Stomach smooth muscle (tissue), 2 donors: ENCODE measurements around the gene NOD1.

ENCODE experiments used
- H3K27ac ChIP-seq: one replicate; pipeline ENCODE4 v1.7.0; 2013; ENCODE audit warnings: mild to moderate bottlenecking, low read length, inconsistent platforms
- H3K27me3 ChIP-seq, 2 donors: one replicate each; pipeline ENCODE4 v1.7.0; 2013; ENCODE audit warnings: low read length in 2 of 2; ENCODE audit not compliant: insufficient read depth in 2 of 2, control insufficient read depth in 1 of 2
- H3K36me3 ChIP-seq, 2 donors: one replicate each; pipeline ENCODE4 v1.7.0; 2013; ENCODE audit warnings: low read length in 2 of 2; ENCODE audit not compliant: control insufficient read depth in 2 of 2, insufficient read depth in 2 of 2
- H3K4me1 ChIP-seq: one replicate; pipeline ENCODE4 v1.7.0; 2013; ENCODE audit warnings: low read length; ENCODE audit not compliant: control insufficient read depth, insufficient read depth
- H3K4me3 ChIP-seq, 2 donors: one replicate each; pipeline ENCODE4 v1.7.0; 2013; ENCODE audit warnings: low read length in 2 of 2
- H3K9ac ChIP-seq, 2 donors: one replicate each; pipeline ENCODE4 v1.7.0; 2013; ENCODE audit warnings: low read length in 2 of 2, mild to moderate bottlenecking in 1 of 2
- H3K9me3 ChIP-seq, 2 donors: one replicate each; pipeline ENCODE4 v1.7.0; 2013; ENCODE audit warnings: low read length in 2 of 2; ENCODE audit not compliant: control insufficient read depth in 2 of 2
- donor health status: healthy.
- donor health status: Pancreatic carcinoma.

NOD1 gene

DNA sequence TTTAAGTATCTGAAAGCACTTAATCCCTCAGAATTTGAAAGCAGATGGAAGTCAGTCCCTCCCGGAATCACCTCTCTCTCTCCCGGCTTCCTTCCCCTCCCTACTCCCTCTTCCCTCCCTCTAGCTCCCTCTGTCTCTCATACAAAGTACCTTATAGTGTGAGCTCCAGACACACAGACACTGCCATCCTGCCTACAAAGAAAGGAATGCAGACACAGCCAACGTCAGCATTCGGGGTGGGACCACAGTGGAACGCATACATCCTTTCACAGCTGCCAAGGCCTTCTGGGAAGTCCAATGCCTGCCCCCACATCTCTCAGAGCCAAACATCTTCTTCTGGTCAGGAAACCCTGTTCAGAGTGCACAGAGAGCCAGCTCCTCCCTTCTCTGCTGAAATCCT lies 9.3 kb downstream of the NOD1 start:
- H3K4me1 ChIP-seq = peaks cover 73% of the 10 kb centered on the region
- no peaks in the 10 kb centered on the region for H3K36me3 ChIP-seq
- peak overlapping the region in 1 of 2 donors; percentile 60 for H3K4me3 ChIP-seq
- H3K27ac ChIP-seq = peak overlapping the region; percentile 92
- no peaks in the 10 kb centered on the region for H3K27me3 ChIP-seq
- H3K9me3 ChIP-seq = no peaks in the 10 kb centered on the region
- peak overlapping the region; percentile 12 to 60 for H3K9ac ChIP-seq

DNA sequence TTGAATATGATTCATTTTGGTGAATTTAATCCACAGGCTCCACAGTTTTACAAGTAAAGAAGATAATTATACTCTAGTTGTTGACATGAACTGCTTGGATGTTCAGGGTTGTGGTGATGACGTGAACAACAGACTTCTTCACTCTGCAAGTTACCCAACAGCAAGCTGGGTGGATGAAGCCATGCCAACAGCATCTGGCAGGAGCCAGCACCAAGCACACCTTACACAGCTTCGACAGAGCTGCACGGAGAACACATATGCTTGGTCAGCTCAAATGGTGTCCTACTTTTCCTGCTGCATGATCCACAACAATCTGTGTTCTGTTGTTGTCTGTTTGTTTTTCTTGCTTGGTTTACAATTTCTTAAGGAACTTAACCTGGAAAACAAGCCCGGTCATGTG lies 9.8 kb downstream of the NOD1 start:
- Histone ChIP-seq H3K9ac (peak overlapping the region; percentile 12 to 60), H3K36me3 (no peaks in the 10 kb centered on the region), H3K4me1 (peaks cover 77% of the 10 kb centered on the region), H3K4me3 (peak overlapping the region in 1 of 2 donors; percentile 60), H3K9me3 (no peaks in the 10 kb centered on the region), H3K27ac (peak overlapping the region; percentile 92), H3K27me3 (no peaks in the 10 kb centered on the region)

DNA sequence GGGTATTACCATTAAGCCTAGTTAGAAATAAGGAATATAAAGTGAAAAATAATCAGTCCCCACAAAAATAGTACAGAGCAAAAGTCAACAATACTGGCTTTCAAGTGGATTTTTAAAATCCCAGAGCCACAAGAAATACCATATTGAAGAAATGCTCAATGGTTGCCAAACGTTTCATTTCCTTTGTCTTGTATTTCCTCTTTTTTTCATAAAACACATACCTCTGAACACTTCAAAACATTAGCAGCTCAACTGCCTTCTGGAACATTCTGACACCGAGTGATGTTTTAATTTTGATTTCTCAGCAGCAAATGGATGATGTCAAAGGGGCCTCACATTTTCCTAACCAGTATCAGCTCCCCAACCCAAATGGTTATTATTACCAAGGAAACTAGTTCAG lies 10.5 kb downstream of the NOD1 start:
- no peaks in the 10 kb centered on the region for H3K27me3 ChIP-seq
- H3K4me1 ChIP-seq = peaks cover 71% of the 10 kb centered on the region
- no peaks in the 10 kb centered on the region for H3K36me3 ChIP-seq
- no peak overlapping the region for H3K9ac ChIP-seq
- H3K9me3 ChIP-seq = no peaks in the 10 kb centered on the region
- no peak overlapping the region for H3K4me3 ChIP-seq
- peak overlapping the region; percentile 92 for H3K27ac ChIP-seq

- no peaks in the 10 kb centered on the region for H3K36me3 ChIP-seq
- H3K9me3 ChIP-seq = no peaks in the 10 kb centered on the region
- no peak overlapping the region for H3K27ac ChIP-seq
- peaks cover 63% of the 10 kb centered on the region for H3K4me1 ChIP-seq
- H3K27me3 ChIP-seq = no peaks in the 10 kb centered on the region
- no peak overlapping the region for H3K9ac ChIP-seq
- no peak overlapping the region for H3K4me3 ChIP-seq
Observed at GRCh38 chr7:30467271-30467670, 11.3 kb downstream of the NOD1 start.

GRCh38 chr7:30466266-30466665 lies 12.3 kb downstream of the NOD1 start:
- peaks cover 53% of the 10 kb centered on the region for H3K4me1 ChIP-seq
- H3K36me3 ChIP-seq = no peaks in the 10 kb centered on the region
- H3K9me3 ChIP-seq = no peaks in the 10 kb centered on the region
- no peak overlapping the region for H3K9ac ChIP-seq
- peak overlapping the region; percentile 41 for H3K27ac ChIP-seq
- H3K4me3 ChIP-seq = no peak overlapping the region
- H3K27me3 ChIP-seq = no peaks in the 10 kb centered on the region

DNA sequence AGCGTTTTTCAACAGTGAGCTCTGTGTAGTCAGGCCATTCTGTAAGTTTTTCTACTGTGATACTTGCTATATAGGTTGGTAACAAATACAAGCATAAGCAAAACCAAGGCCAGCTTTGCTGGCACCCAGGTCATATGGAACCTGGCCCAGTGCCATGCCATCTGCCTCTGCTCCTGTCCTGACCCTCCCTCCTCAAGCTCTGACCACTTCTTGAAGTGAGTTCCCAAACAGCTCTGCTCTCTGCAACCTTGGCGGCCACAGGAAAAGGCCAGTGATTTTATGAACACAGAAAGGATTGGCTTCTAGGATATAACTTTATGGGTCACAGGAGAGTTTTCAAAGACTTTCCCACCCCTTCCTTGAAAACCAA lies 12.8 kb downstream of the NOD1 start:
- Histone ChIP-seq H3K36me3 (no peaks in the 10 kb centered on the region), H3K27ac (peak overlapping the region; percentile 41), H3K9me3 (no peaks in the 10 kb centered on the region), H3K4me1 (peaks cover 49% of the 10 kb centered on the region), H3K9ac (no peak overlapping the region), H3K27me3 (no peaks in the 10 kb centered on the region), H3K4me3 (no peak overlapping the region)

- Histone ChIP-seq H3K27me3 (no peaks in the 10 kb centered on the region), H3K27ac (peak overlapping the region; percentile 41), H3K9ac (no peak overlapping the region), H3K36me3 (no peaks in the 10 kb centered on the region), H3K4me1 (peaks cover 50% of the 10 kb centered on the region), H3K9me3 (no peaks in the 10 kb centered on the region), H3K4me3 (no peak overlapping the region)
Observed at GRCh38 chr7:30465046-30465810, 13.4 kb downstream of the NOD1 start.

GRCh38 chr7:30464231-30464671 lies 14.3 kb downstream of the NOD1 start:
- Histone ChIP-seq H3K27ac (peak overlapping the region; percentile 24), H3K4me3 (no peak overlapping the region), H3K36me3 (no peaks in the 10 kb centered on the region), H3K9ac (no peak overlapping the region), H3K4me1 (peaks cover 48% of the 10 kb centered on the region), H3K27me3 (no peaks in the 10 kb centered on the region), H3K9me3 (no peaks in the 10 kb centered on the region)

- Histone ChIP-seq H3K4me3 (no peak overlapping the region), H3K9ac (no peak overlapping the region), H3K36me3 (no peaks in the 10 kb centered on the region), H3K27me3 (no peaks in the 10 kb centered on the region), H3K9me3 (no peaks in the 10 kb centered on the region), H3K27ac (no peak overlapping the region), H3K4me1 (peaks cover 42% of the 10 kb centered on the region)
Observed at GRCh38 chr7:30463405-30464145, 15.0 kb downstream of the NOD1 start.

DNA sequence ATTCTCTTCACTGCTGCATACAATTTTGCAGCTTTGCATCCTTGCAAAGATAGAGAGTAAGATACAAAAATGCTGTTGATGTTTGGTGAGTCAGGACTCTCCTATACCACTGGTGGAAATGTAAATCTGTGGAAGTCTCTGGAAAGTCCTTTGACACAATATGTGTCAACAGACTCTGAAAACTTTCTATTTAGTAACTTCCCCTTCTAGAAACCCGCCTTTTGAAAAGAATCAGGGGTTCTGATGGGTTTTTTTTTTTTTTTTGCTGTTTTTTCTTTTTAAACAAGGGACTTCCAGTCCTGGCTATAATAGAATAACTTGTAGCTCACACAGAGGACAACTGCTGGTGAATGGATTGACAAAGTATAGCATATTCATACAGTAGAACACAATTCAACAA lies 16.4 kb downstream of the NOD1 start:
- Histone ChIP-seq H3K4me3 (no peak overlapping the region), H3K27ac (no peak overlapping the region), H3K36me3 (no peaks in the 10 kb centered on the region), H3K9ac (no peak overlapping the region), H3K27me3 (no peaks in the 10 kb centered on the region), H3K4me1 (peaks cover 43% of the 10 kb centered on the region), H3K9me3 (no peaks in the 10 kb centered on the region)

GRCh38 chr7:30460246-30460633 lies 18.3 kb downstream of the NOD1 start:
- Histone ChIP-seq H3K4me1 (peaks cover 32% of the 10 kb centered on the region), H3K9me3 (no peaks in the 10 kb centered on the region), H3K36me3 (peaks cover 8 to 11% of the 10 kb centered on the region in 2 donors), H3K27me3 (no peaks in the 10 kb centered on the region), H3K27ac (peak overlapping the region; percentile 2), H3K4me3 (peak overlapping the region in 1 of 2 donors; percentile 60), H3K9ac (peak overlapping the region in 1 of 2 donors; percentile 7)
